Astrocyte (in vitro differentiated cells and primary cell): ENCODE results near the gene TLX1. TPM values are rescaled to one million over a fixed set of nuclear protein-coding genes. Genes with fewer than 3 reads are reported as not detected.

Experiments used
- DNase-seq: peaks from one replicate; pipeline ENCODE4 v3.0.0-alpha.2; 2010; ENCODE audit warnings: low read depth
- FAIRE-seq: peaks from 2 replicates; lab custom pipeline; 2011; peaks lifted over from hg19 to GRCh38; lab: Jason Lieb, UNC
- H2AFZ ChIP-seq: 2 replicates; pipeline ENCODE4 v1.6.0; 2012; ENCODE audit warnings: low read depth, low read length, inconsistent platforms
- H3K27ac ChIP-seq: 2 replicates; pipeline ENCODE4 v1.5.1; 2011; ENCODE audit warnings: low read depth, low read length, inconsistent platforms
- H3K27me3 ChIP-seq: 2 replicates; pipeline ENCODE4 v1.6.0; 2011; ENCODE audit warnings: low read length, inconsistent platforms; ENCODE audit not compliant: insufficient read depth
- H3K36me3 ChIP-seq: 2 replicates; pipeline ENCODE4 v1.5.1; 2011; ENCODE audit warnings: low read length, inconsistent platforms; ENCODE audit not compliant: insufficient read depth
- H3K4me1 ChIP-seq: 2 replicates; pipeline ENCODE4 v1.5.1; 2011; ENCODE audit warnings: low read length, inconsistent platforms; ENCODE audit not compliant: insufficient read depth
- H3K4me2 ChIP-seq: 2 replicates; pipeline ENCODE4 v1.6.0; 2012; ENCODE audit warnings: low read length, inconsistent platforms
- H3K4me3 ChIP-seq: 2 replicates; pipeline ENCODE4 v1.5.1; 2011; ENCODE audit warnings: low read depth, mild to moderate bottlenecking, low read length, inconsistent platforms; ENCODE audit not compliant: insufficient read depth
- H3K79me2 ChIP-seq: 2 replicates; pipeline ENCODE4 v1.6.0; 2012; ENCODE audit warnings: mild to moderate bottlenecking, low read length, inconsistent platforms; ENCODE audit not compliant: insufficient read depth
- H3K9ac ChIP-seq: 2 replicates; pipeline ENCODE4 v1.6.0; 2012; ENCODE audit warnings: mild to moderate bottlenecking, low read length, inconsistent platforms
- H3K9me3 ChIP-seq: 2 replicates; pipeline ENCODE4 v1.5.1; 2012; ENCODE audit warnings: low read depth, mild to moderate bottlenecking, low read length, inconsistent platforms; ENCODE audit not compliant: insufficient read depth
- H4K20me1 ChIP-seq: 2 replicates; pipeline ENCODE4 v1.6.0; 2012; ENCODE audit warnings: low read length, inconsistent platforms; ENCODE audit not compliant: insufficient read depth
- H3K27ac Mint-ChIP-seq: one replicate; pipeline ENCODE4 v1.8.0; 2021; ENCODE audit warnings: mild to moderate bottlenecking, mixed read lengths; ENCODE audit not compliant: unreplicated experiment
- H3K27me3 Mint-ChIP-seq: one replicate; pipeline ENCODE4 v1.8.0; 2021; ENCODE audit warnings: low read depth, mixed read lengths; ENCODE audit not compliant: unreplicated experiment
- H3K36me3 Mint-ChIP-seq: one replicate; pipeline ENCODE4 v1.8.0; 2021; ENCODE audit warnings: low read depth, mixed read lengths; ENCODE audit not compliant: unreplicated experiment
- H3K4me1 Mint-ChIP-seq: one replicate; pipeline ENCODE4 v1.8.0; 2021; ENCODE audit warnings: low read depth, mixed read lengths; ENCODE audit not compliant: unreplicated experiment
- H3K4me3 Mint-ChIP-seq: one replicate; pipeline ENCODE4 v1.8.0; 2021; ENCODE audit warnings: mild to moderate bottlenecking, moderate library complexity, mixed read lengths; ENCODE audit not compliant: unreplicated experiment
- H3K9me3 Mint-ChIP-seq: one replicate; pipeline ENCODE4 v1.8.0; 2021; ENCODE audit warnings: mild to moderate bottlenecking, mixed read lengths; ENCODE audit not compliant: unreplicated experiment
- CTCF ChIP-seq: IDR thresholded peaks from 2 replicates; pipeline ENCODE4 v1.5.1; 2011; ENCODE audit warnings: low read depth, mild to moderate bottlenecking, inconsistent platforms, low read length, moderate library complexity; ENCODE audit not compliant: insufficient read depth
- EZH2 ChIP-seq: IDR thresholded peaks from 2 replicates; pipeline ENCODE4 v1.6.1; 2012; ENCODE audit warnings: mild to moderate bottlenecking, low read length, inconsistent platforms; ENCODE audit not compliant: insufficient read depth
- total RNA-seq: library from RNA; stranded (reverse); gene quantifications from 2 replicates; pipeline ENCODE4 v1.2.1, GENCODE V29; 2021

TLX1 gene
- total RNA-seq, 1 donor from 2014 or later = not detected

- peaks cover 95% of the 10 kb centered on the region for H3K27me3 ChIP-seq
- peak overlapping the region; percentile 63 for H3K4me2 ChIP-seq
- no peak for DNase-seq
- H3K9me3 ChIP-seq = no peaks in the 10 kb centered on the region
- H3K9ac ChIP-seq = no peak overlapping the region
- H3K79me2 ChIP-seq = no peaks in the 10 kb centered on the region
- H2AFZ ChIP-seq = no peak overlapping the region
- no peaks in the 10 kb centered on the region for H3K36me3 Mint-ChIP-seq
- peaks cover 84% of the 10 kb centered on the region for H3K27me3 Mint-ChIP-seq
- no peak for FAIRE-seq
- no peak overlapping the region for H3K27ac ChIP-seq
- H3K4me3 Mint-ChIP-seq = no peak overlapping the region
- peaks cover 10% of the 10 kb centered on the region for H3K9me3 Mint-ChIP-seq
- no peaks in the 10 kb centered on the region for H3K36me3 ChIP-seq
- peaks cover 7% of the 10 kb centered on the region for H4K20me1 ChIP-seq
- H3K4me1 Mint-ChIP-seq = peaks cover 6% of the 10 kb centered on the region
- peak overlapping the region; percentile 53 for H3K27ac Mint-ChIP-seq
- TF ChIP-seq CTCF = no peak
- TF ChIP-seq EZH2 = peak; percentile 34
- no peaks in the 10 kb centered on the region for H3K4me1 ChIP-seq
- H3K4me3 ChIP-seq = no peak overlapping the region
These were observed 11.6 kb downstream of the TLX1 start for GRCh38 chr10:101142533-101143344.

GRCh38 chr10:101143345-101143630, 12.2 kb downstream of the TLX1 start:
- Histone ChIP-seq H3K4me1 (no peaks in the 10 kb centered on the region), H4K20me1 (peaks cover 5% of the 10 kb centered on the region), H3K9me3 (no peaks in the 10 kb centered on the region), H3K27me3 (peaks cover 95% of the 10 kb centered on the region), H3K36me3 (no peaks in the 10 kb centered on the region), H3K27ac (no peak overlapping the region), H3K79me2 (no peaks in the 10 kb centered on the region), H3K9ac (no peak overlapping the region), H3K4me2 (no peak overlapping the region), H2AFZ (no peak overlapping the region), H3K4me3 (no peak overlapping the region)
- Mint-ChIP-seq H3K27ac (no peak overlapping the region), H3K27me3 (peaks cover 83% of the 10 kb centered on the region), H3K36me3 (no peaks in the 10 kb centered on the region), H3K4me1 (peaks cover 6% of the 10 kb centered on the region), H3K4me3 (no peak overlapping the region), H3K9me3 (peaks cover 8% of the 10 kb centered on the region)
- FAIRE-seq = no peak
- TF ChIP-seq CTCF (no peak), EZH2 (no peak)
- DNase-seq = no peak

- Histone ChIP-seq H3K9me3 (no peaks in the 10 kb centered on the region), H2AFZ (no peak overlapping the region), H3K79me2 (no peaks in the 10 kb centered on the region), H3K4me1 (no peaks in the 10 kb centered on the region), H3K4me3 (no peak overlapping the region), H3K9ac (no peak overlapping the region), H3K36me3 (no peaks in the 10 kb centered on the region), H4K20me1 (peaks cover 5% of the 10 kb centered on the region), H3K27ac (no peak overlapping the region), H3K27me3 (peaks cover 94% of the 10 kb centered on the region), H3K4me2 (no peak overlapping the region)
- Mint-ChIP-seq H3K9me3 (peaks cover 11% of the 10 kb centered on the region), H3K27ac (no peak overlapping the region), H3K4me3 (no peak overlapping the region), H3K36me3 (no peaks in the 10 kb centered on the region), H3K4me1 (peaks cover 6% of the 10 kb centered on the region), H3K27me3 (peaks cover 82% of the 10 kb centered on the region)
- FAIRE-seq (no peak), DNase-seq (no peak)
- no peak for TF ChIP-seq EZH2
- TF ChIP-seq CTCF = no peak
These were observed 13.0 kb downstream of the TLX1 start for GRCh38 chr10:101144053-101144452.
